Stimulated activated CD8-positive, alpha-beta memory T cell treated with anti-CD3 and anti-CD28 coated beads, Interleukin-7, amount 100 ng/mL, for 4 hours (primary cell): ENCODE data around the gene PLPPR3.
"Not testable (repeated sequence)": the region's sequence is repeated elsewhere in the genome, so short reads cannot be mapped to it uniquely, and the experiment has no call there.

Experiments used
- DNase-seq, 2 donors: peaks; one replicate each; pipeline ENCODE4 v3.0.0-alpha.2; 2020; ENCODE audit warnings: low read depth in 2 of 2

Gene PLPPR3

GRCh38 chr19:829129-829758 lies 7.5 kb upstream of the PLPPR3 start:
- no peak for DNase-seq

- DNase-seq: no peak
Measured at GRCh38 chr19:827710-828321, 6.1 kb upstream of the PLPPR3 start, which contains the start of gene AZU1. AZU1 (plus strand) TSS chr19:827837; CDS start chr19:827847, 10 bp downstream.

GRCh38 chr19:827314-827709 lies 5.6 kb upstream of the PLPPR3 start:
- no peak for DNase-seq

- DNase-seq: no peak
Measured at GRCh38 chr19:825897-826644, 4.3 kb upstream of the PLPPR3 start.

- no peak for DNase-seq
Measured at GRCh38 chr19:824885-825284, 3.1 kb upstream of the PLPPR3 start.

GRCh38 chr19:823565-824121 lies 1.9 kb upstream of the PLPPR3 start:
- no peak for DNase-seq

GRCh38 chr19:821231-821824 lies 427 bp downstream of the PLPPR3 start:
- no peak for DNase-seq

GRCh38 chr19:820212-820611 lies 1.5 kb downstream of the PLPPR3 start:
- not testable (repeated sequence) for DNase-seq

- no peak for DNase-seq
Measured at GRCh38 chr19:816500-816857, 5.3 kb downstream of the PLPPR3 start.

GRCh38 chr19:815775-816499 lies 5.8 kb downstream of the PLPPR3 start:
- no peak for DNase-seq

GRCh38 chr19:815079-815774 lies 6.5 kb downstream of the PLPPR3 start:
- no peak for DNase-seq

GRCh38 chr19:814152-815078 lies 7.3 kb downstream of the PLPPR3 start:
- DNase-seq: no peak

GRCh38 chr19:813219-814151 lies 8.3 kb downstream of the PLPPR3 start:
- no peak for DNase-seq

- no peak for DNase-seq
Measured at GRCh38 chr19:812747-813218, 9.0 kb downstream of the PLPPR3 start.

- DNase-seq: no peak
Measured at GRCh38 chr19:812049-812746, 9.6 kb downstream of the PLPPR3 start.

- DNase-seq: no peak
Measured at GRCh38 chr19:811506-812048, 10.2 kb downstream of the PLPPR3 start.

GRCh38 chr19:810883-811489 lies 10.8 kb downstream of the PLPPR3 start:
- no peak for DNase-seq
